Trophoblast cell (in vitro differentiated cells and primary cell): ENCODE results near the gene ASCC3.
A peak's percentile ranks its signal among the peaks of the same experiment; 100 is the strongest.

Experiments used
- DNase-seq, 2 donors: peaks; one replicate each; pipeline ENCODE4 v3.0.0-alpha.2; 2016
- H2AFZ ChIP-seq: 2 replicates; pipeline ENCODE4 v1.6.1; 2013; ENCODE audit warnings: low read length, moderate library complexity, mild to moderate bottlenecking; ENCODE audit not compliant: insufficient read depth, poor library complexity
- H2AK5ac ChIP-seq: 2 replicates; pipeline ENCODE4 v1.6.1; 2013; ENCODE audit warnings: mild to moderate bottlenecking, low read length
- H2BK120ac ChIP-seq: 2 replicates; pipeline ENCODE4 v1.6.1; 2013; ENCODE audit warnings: low read length, mild to moderate bottlenecking, moderate library complexity; ENCODE audit not compliant: insufficient read depth, poor library complexity
- H2BK12ac ChIP-seq: 2 replicates; pipeline ENCODE4 v1.6.1; 2013; ENCODE audit warnings: mild to moderate bottlenecking, low read length, moderate library complexity
- H2BK5ac ChIP-seq: 2 replicates; pipeline ENCODE4 v1.6.1; 2013; ENCODE audit warnings: low read length, low read depth, moderate library complexity, mild to moderate bottlenecking; ENCODE audit not compliant: poor library complexity
- H3K14ac ChIP-seq: 2 replicates; pipeline ENCODE4 v1.6.1; 2013; ENCODE audit warnings: mild to moderate bottlenecking, low read length
- H3K18ac ChIP-seq: 2 replicates; pipeline ENCODE4 v1.6.1; 2013; ENCODE audit warnings: mild to moderate bottlenecking, low read length
- H3K23ac ChIP-seq: 2 replicates; pipeline ENCODE4 v1.6.1; 2013; ENCODE audit warnings: low read length
- H3K27ac ChIP-seq: 2 replicates; pipeline ENCODE4 v1.5.1; 2013; ENCODE audit warnings: low read depth, mild to moderate bottlenecking, inconsistent platforms, low read length, moderate library complexity
- H3K27me3 ChIP-seq: 2 replicates; pipeline ENCODE4 v1.6.1; 2013; ENCODE audit warnings: inconsistent platforms, mild to moderate bottlenecking, low read length, moderate library complexity; ENCODE audit not compliant: insufficient read depth
- H3K36me3 ChIP-seq, 2 experiments: 1 replicate in 1 of 2; 2 replicates in 1 of 2; pipeline ENCODE4 v1.6.1; 2013; ENCODE audit warnings: low read length in 2 of 2, mild to moderate bottlenecking in 2 of 2, moderate library complexity in 1 of 2; ENCODE audit not compliant: insufficient read depth in 2 of 2, control insufficient read depth in 1 of 2
- H3K4ac ChIP-seq: 2 replicates; pipeline ENCODE4 v1.6.1; 2013; ENCODE audit warnings: low read depth, mild to moderate bottlenecking, low read length, moderate library complexity
- H3K4me1 ChIP-seq, 2 experiments: 1 replicate in 1 of 2; 2 replicates in 1 of 2; pipeline ENCODE4 v1.6.1; 2013; ENCODE audit warnings: low read length in 2 of 2, mild to moderate bottlenecking in 2 of 2, moderate library complexity in 1 of 2; ENCODE audit not compliant: insufficient read depth in 2 of 2, control insufficient read depth in 1 of 2
- H3K4me2 ChIP-seq: 2 replicates; pipeline ENCODE4 v1.6.1; 2013; ENCODE audit warnings: inconsistent platforms, mild to moderate bottlenecking, low read length, moderate library complexity
- H3K4me3 ChIP-seq: 2 replicates; pipeline ENCODE4 v1.5.1; 2013; ENCODE audit warnings: mild to moderate bottlenecking, low read depth, low read length, inconsistent platforms
- H3K79me1 ChIP-seq: one replicate; pipeline ENCODE4 v1.6.1; 2013; ENCODE audit warnings: low read length
- H3K79me2 ChIP-seq: 2 replicates; pipeline ENCODE4 v1.6.1; 2013; ENCODE audit warnings: low read length, mild to moderate bottlenecking; ENCODE audit not compliant: control insufficient read depth, insufficient read depth, poor library complexity
- H3K9ac ChIP-seq: 2 replicates; pipeline ENCODE4 v1.6.1; 2013; ENCODE audit warnings: mild to moderate bottlenecking, low read length
- H3K9me3 ChIP-seq: 2 replicates; pipeline ENCODE4 v1.6.1; 2013; ENCODE audit warnings: low read depth, mild to moderate bottlenecking, control low read depth, inconsistent platforms, low read length; ENCODE audit not compliant: insufficient read depth
- H4K12ac ChIP-seq: 2 replicates; pipeline ENCODE4 v1.6.1; 2013; ENCODE audit warnings: low read depth, mild to moderate bottlenecking, low read length, moderate library complexity
- H4K8ac ChIP-seq: 2 replicates; pipeline ENCODE4 v1.6.1; 2013; ENCODE audit warnings: low read depth, mild to moderate bottlenecking, low read length, moderate library complexity
- H4K91ac ChIP-seq: one replicate; pipeline ENCODE4 v1.6.1; 2013; ENCODE audit warnings: low read depth, mild to moderate bottlenecking, low read length, moderate library complexity
- WGBS: extraction: QIAGEN DNeasy Blood & Tissue Kit; methylation state at CpG from one replicate; pipeline ENCODE4 v1.1.7; 2013; ENCODE audit warnings: missing lambda C conversion rate; ENCODE audit not compliant: insufficient read length, insufficient coverage; ENCODE audit errors: extremely low coverage; 5-methylcytosine and 5-hydroxymethylcytosine counted together

The ASCC3 gene

GRCh38 chr6:100491952-100492670, 389.0 kb downstream of the ASCC3 start:
- WGBS = no CpG with 5 or more reads among the region's 13 CpGs
- peaks cover 2% of the 10 kb centered on the region for H3K9me3 ChIP-seq
- H4K12ac ChIP-seq = no peak overlapping the region
- H3K9ac ChIP-seq = no peak overlapping the region
- no peaks in the 10 kb centered on the region for H3K36me3 ChIP-seq
- no peak overlapping the region for H3K4me3 ChIP-seq
- DNase-seq = no peak
- no peak overlapping the region for H2BK120ac ChIP-seq
- H3K4me1 ChIP-seq = no peaks in the 10 kb centered on the region
- H2AK5ac ChIP-seq = no peak overlapping the region
- H2AFZ ChIP-seq = no peak overlapping the region
- no peak overlapping the region for H3K14ac ChIP-seq
- no peak overlapping the region for H4K8ac ChIP-seq
- H2BK5ac ChIP-seq = no peak overlapping the region
- H3K4ac ChIP-seq = no peak overlapping the region
- H3K23ac ChIP-seq = no peak overlapping the region
- H3K79me2 ChIP-seq = no peaks in the 10 kb centered on the region
- H3K79me1 ChIP-seq = no peaks in the 10 kb centered on the region
- H3K18ac ChIP-seq = no peak overlapping the region
- no peaks in the 10 kb centered on the region for H3K27me3 ChIP-seq
- no peak overlapping the region for H2BK12ac ChIP-seq
- no peak overlapping the region for H3K4me2 ChIP-seq
- H4K91ac ChIP-seq = peak overlapping the region; percentile 18
- no peak overlapping the region for H3K27ac ChIP-seq

GRCh38 chr6:100490065-100490464, 391.1 kb downstream of the ASCC3 start:
- H3K27me3 ChIP-seq = no peaks in the 10 kb centered on the region
- H3K79me1 ChIP-seq = no peaks in the 10 kb centered on the region
- H2BK5ac ChIP-seq = no peak overlapping the region
- H3K79me2 ChIP-seq = no peaks in the 10 kb centered on the region
- H4K91ac ChIP-seq = no peak overlapping the region
- H3K9me3 ChIP-seq = peaks cover 2% of the 10 kb centered on the region
- no peak overlapping the region for H4K8ac ChIP-seq
- no peak overlapping the region for H2BK120ac ChIP-seq
- H4K12ac ChIP-seq = no peak overlapping the region
- no peak overlapping the region for H3K4ac ChIP-seq
- H2AFZ ChIP-seq = no peak overlapping the region
- no peak overlapping the region for H3K18ac ChIP-seq
- no peak overlapping the region for H3K4me2 ChIP-seq
- no peaks in the 10 kb centered on the region for H3K4me1 ChIP-seq
- no peak for DNase-seq
- WGBS = no CpG with 5 or more reads among the region's 2 CpGs
- no peak overlapping the region for H3K27ac ChIP-seq
- H3K36me3 ChIP-seq = no peaks in the 10 kb centered on the region
- no peak overlapping the region for H2AK5ac ChIP-seq
- H3K9ac ChIP-seq = no peak overlapping the region
- no peak overlapping the region for H3K14ac ChIP-seq
- no peak overlapping the region for H3K23ac ChIP-seq
- H2BK12ac ChIP-seq = no peak overlapping the region
- no peak overlapping the region for H3K4me3 ChIP-seq

- Histone ChIP-seq H2AFZ (no peak overlapping the region), H3K4me2 (no peak overlapping the region), H3K4me3 (no peak overlapping the region), H3K9ac (no peak overlapping the region), H3K14ac (no peak overlapping the region), H2BK120ac (no peak overlapping the region), H3K9me3 (peaks cover 2% of the 10 kb centered on the region), H2AK5ac (no peak overlapping the region), H2BK5ac (no peak overlapping the region), H3K18ac (no peak overlapping the region), H3K79me2 (no peaks in the 10 kb centered on the region), H3K4ac (no peak overlapping the region), H3K4me1 (no peaks in the 10 kb centered on the region), H3K23ac (no peak overlapping the region), H3K27ac (no peak overlapping the region), H2BK12ac (no peak overlapping the region), H4K91ac (no peak overlapping the region), H4K12ac (no peak overlapping the region), H3K27me3 (no peaks in the 10 kb centered on the region), H4K8ac (no peak overlapping the region), H3K79me1 (no peaks in the 10 kb centered on the region), H3K36me3 (no peaks in the 10 kb centered on the region)
- no CpG with 5 or more reads among the region's 5 CpGs for WGBS
- no peak for DNase-seq
Observed at GRCh38 chr6:100488244-100488643, 392.9 kb downstream of the ASCC3 start.

DNA sequence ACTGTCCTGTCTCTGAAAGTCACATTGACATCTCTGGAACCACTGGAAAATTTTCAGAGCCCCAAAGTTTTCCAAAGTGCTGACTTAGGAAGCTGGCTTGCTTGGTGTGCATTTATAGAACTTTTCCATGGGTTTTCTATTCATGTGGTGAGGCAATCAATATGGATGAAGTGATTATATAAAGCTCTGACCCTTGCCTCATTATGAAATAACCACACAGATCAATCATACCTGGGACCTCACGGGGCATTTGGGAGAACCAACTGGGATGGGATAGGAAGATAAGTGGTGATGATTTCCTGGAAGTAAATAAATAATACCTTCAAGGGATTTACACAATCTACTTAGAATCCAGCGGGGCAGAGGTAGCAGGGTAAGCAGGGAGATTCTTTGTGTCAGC, 393.5 kb downstream of the ASCC3 start:
- Histone ChIP-seq H2BK5ac (no peak overlapping the region), H3K23ac (no peak overlapping the region), H3K14ac (no peak overlapping the region), H3K4me1 (no peaks in the 10 kb centered on the region), H2BK120ac (no peak overlapping the region), H3K18ac (no peak overlapping the region), H3K4ac (no peak overlapping the region), H3K27me3 (no peaks in the 10 kb centered on the region), H2BK12ac (no peak overlapping the region), H3K27ac (no peak overlapping the region), H3K9me3 (peaks cover 2% of the 10 kb centered on the region), H3K79me1 (no peaks in the 10 kb centered on the region), H3K36me3 (no peaks in the 10 kb centered on the region), H3K9ac (no peak overlapping the region), H4K91ac (no peak overlapping the region), H2AK5ac (no peak overlapping the region), H3K4me3 (no peak overlapping the region), H2AFZ (no peak overlapping the region), H3K79me2 (no peaks in the 10 kb centered on the region), H4K8ac (no peak overlapping the region), H4K12ac (no peak overlapping the region), H3K4me2 (no peak overlapping the region)
- WGBS = no CpG with 5 or more reads among the region's 2 CpGs
- no peak for DNase-seq
